DMS 273 treated with DMSO at 0.1 percent for 48 hours (cell line): ENCODE measurements around the gene ATF7IP.

Source experiments
- DNase-seq: peaks from one replicate; lab custom pipeline; 2025; lab: John Stamatoyannopoulos, UW

Gene ATF7IP

DNA sequence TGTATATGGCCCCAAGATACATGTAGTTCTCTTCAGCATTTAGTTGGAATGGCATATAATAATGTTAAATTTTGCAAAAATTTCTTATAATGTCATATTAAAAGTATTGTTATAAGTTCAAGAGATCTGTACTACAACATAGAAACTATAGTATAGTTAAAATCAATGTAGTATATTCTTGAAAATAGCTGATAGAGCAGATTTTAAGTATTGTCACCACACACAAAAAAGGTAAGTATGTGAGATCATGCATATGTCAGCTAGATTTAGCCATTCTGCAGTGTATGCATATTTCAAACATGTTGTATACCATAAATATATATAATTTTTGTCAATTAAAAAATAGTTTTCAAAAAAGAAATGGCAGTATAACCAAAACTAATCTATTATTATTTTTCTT, 115.7 kb downstream of the ATF7IP start:
- DNase-seq, result no peak

DNA sequence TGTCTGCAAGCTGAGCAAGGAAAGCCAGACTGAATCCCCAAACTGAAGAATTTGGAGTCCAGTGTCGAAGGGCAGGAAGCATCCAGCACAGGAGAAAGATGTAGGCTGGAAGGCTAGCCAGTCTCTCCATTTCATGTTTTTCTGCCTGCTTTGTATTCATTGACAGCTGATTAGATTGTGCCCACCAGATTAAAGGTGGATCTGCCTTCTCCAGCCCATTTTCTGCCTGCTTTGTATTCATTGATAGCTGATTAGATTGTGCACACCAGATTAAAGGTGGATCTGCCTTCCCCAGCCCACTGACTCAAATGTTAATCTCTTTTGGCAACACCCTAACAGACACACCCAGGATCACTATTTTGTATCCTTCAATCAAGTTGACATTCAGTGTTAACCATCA, 116.9 kb downstream of the ATF7IP start:
- DNase-seq, result no peak

DNA sequence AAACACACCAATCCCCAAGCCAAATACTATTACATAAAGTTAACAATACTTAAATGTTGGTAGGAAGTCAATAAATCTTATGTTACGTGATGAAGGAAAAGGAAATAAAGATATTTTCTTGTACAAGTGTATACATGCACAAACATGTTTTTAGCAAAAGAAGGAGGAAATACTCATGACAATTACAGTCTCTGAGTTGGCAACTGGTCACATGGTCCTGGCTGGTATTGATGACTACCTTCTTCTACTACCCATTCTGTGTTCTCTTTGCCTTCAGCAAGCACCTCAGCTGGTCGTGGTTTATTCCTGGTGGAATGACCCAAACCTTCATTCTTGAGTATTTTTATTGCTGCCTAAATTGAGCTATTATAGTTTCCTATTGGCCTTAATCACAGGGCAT, 117.4 kb downstream of the ATF7IP start:
- no peak for DNase-seq

DNA sequence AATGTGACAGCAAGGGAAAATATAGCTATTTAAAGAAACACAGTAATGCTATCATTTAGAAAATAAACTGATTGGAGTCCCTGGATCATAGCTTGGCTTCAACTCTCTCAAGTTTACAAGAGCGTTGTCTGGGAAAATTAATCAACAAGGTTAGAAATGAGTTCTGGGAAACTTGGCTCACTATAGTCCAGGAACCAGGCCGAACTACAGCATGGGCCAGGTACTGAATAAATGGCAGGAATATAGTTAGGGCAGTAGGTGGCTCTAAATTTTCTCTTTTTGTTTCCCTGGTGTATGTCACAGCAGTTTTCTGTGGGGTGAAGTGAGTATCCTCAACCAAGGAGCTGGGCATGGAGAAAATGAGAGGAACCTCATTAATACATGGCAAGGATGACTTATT, 129.8 kb downstream of the ATF7IP start:
- no peak for DNase-seq

DNA sequence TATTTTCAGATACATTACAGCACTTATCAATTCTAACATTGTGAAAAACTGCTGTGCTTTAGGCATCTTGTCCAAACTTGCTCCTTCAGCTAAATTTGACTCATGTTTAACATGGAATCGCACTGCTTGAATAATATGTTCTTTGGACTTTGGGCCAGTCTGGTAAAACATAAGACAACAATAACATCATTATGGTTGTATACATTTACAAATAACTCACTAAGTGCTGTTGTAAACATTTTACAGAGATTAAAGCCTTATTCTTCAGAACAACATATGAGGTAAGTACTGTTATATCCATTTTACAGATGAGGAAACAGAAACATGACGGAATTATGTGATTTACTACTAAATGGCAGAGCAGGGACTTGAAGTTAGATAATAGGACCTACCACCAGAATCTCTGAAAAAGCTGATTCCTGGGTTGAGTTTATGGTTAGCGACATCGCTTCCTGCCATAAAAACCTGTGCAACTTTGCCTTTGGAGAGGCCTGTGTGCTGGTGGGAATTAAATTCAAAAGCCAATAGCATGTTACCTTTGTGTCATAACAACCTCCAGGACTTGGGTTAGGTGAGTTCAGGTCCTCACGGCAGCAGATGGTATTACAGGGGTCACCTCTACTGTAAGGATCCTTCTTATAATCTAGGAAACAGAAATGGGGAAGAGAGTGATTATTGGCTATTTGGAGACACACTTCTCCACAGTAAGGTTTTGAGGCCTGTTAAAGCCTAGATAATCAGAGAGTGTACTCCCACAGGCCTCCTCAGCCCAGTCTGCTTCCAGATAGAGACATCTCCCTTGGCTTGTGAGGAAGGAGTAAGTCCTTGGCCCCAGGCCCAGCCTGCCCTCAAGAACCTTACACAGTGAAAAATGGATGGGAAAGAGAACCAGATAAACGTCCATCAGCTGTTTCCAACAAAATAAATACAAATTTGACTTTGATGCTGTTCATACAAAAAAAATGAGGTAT, 140.4 kb downstream of the ATF7IP start:
- no peak for DNase-seq

DNA sequence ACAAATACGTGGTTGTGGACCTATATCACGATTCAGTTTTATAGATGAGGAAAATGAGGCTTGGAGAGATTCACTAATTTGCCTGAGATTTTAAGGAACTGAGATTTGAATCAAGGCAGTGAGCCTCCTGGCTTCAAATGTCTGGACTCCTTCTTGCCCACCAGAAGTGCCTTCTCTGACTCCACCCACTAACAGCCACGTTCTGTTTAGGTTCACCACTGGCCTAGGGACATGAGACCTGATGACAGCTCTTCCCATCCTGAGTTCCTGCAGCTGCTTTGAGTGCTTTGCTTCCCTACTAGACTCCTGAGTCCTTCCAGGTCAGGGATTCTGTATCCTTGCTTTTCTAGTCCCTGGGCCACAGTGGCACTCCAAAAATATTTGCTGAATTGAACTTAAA, 145.1 kb downstream of the ATF7IP start:
- no peak for DNase-seq

DNA sequence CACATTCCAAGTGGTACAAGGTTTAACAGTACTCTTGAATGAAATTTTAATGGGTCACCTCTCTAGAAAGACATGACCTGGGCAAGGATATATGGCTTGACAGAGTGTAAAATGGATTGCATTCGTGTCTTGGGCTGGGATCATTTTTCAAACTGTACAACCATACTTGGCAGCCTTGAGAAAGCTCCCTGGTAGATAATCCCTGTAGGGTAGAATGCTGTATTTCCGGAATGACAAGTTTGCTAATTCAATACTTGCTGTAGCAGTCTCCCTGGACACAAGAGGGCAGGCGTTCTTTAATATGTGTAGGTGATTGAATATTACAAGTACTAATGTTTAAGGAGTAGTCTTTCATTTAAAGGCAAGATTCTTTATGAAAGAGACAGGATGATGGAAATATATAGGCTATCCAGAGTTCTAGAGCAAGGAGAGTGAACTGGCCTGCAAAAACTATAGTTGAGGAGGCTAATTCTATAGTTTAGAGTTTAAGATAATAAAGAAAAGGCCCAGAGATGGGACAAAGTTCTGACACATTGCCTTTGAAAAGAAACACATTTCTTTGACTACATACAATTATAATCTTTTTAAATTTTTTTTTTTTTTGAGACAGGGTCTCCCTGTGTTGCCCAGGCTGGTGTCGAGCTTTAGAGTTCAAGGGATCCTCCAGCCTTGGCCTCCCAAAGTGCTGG, 148.8 kb downstream of the ATF7IP start:
- DNase-seq, result no peak

DNA sequence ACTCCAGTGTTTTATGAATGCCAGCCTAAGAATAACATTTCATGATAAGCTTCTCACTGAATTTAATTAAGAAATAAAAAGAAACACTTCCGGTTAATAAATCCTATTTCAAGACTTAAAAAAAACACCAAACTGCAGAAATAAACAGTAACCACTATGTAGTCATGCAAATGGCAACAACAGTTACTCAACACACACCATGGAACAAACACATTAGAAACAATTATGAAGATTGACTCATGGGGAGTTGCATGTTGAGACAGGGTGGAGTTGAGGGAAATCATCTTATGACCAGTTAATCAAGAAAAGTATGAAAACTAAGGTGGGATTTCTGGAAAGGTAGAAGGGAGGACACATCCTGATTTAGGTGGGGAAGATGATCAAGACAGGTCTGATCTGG, 149.5 kb downstream of the ATF7IP start:
- DNase-seq, result no peak

DNA sequence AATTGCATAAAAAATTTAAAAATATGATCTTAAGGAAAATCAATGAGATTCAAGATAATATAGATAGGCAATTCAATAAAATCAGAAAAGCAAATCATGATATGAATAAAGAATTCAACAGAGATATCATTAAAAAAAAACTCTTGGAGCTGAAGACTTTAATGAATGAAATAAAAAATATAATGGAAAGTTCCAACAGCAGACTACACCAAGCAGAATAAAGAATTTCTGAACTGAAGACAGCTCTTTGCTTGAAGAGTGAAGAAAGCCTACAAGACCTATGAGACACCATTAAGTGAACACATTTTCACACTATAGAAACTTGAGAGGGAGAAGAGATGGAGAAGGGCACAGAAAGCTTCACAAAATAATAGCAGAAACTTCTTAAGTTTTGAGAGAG, 156.3 kb downstream of the ATF7IP start:
- no peak for DNase-seq

DNA sequence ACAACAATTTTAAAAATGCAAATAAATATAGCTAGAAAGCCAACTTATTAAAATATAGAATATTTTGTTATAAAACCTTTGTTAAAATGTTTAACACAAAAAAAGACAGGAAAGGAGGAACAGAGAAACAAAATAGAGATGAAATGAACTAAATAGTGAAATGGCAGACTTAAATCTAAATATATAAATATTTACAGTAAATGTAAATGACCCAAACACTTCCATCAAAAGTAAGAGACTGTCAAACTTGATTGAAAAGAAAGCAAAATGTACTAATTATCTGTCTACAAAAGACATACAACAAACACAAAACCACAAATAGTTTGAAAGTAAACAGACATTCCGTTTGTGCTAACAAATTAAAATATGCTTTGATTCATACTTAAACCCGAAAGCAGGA, 160.5 kb downstream of the ATF7IP start:
- no peak for DNase-seq

DNA sequence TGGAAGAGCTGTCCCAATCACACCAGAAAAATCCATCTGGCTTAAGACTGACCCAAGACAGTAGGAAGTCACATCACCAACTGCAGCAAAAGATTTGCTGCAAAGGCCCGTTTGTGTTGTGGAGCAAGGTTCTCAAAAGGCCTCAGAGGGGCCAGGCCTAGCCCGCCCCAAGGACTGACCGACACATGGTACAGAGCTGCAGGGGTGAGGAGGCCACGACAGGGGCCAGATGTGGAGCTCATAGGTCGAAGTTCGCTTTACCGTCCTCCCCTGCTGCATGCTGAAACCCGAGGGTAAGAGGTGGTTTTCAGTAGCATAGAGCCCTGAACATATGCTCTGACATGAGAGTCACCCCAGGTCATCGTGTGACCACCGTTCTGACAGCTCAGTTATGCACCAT, 166.7 kb downstream of the ATF7IP start:
- no peak for DNase-seq

DNA sequence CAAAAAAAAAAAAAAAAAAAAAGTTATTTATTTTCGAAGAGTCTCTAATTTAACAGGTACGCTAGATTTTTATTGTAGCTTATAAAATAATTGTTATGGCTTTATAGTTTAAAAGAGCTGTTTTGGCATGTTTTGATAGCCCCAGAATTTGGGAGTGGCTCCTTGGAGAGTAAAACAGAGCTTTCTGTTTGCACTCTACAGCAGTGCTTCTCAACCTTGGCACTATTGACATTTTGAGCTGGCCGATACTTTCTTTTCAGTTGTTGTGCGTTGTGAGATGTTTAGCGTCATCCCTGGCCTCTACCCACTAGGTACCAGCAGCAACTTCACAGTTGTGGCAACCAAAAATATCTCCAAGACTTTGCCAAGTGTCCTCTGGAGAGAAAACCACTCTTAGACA, 171.6 kb downstream of the ATF7IP start:
- no peak for DNase-seq

DNA sequence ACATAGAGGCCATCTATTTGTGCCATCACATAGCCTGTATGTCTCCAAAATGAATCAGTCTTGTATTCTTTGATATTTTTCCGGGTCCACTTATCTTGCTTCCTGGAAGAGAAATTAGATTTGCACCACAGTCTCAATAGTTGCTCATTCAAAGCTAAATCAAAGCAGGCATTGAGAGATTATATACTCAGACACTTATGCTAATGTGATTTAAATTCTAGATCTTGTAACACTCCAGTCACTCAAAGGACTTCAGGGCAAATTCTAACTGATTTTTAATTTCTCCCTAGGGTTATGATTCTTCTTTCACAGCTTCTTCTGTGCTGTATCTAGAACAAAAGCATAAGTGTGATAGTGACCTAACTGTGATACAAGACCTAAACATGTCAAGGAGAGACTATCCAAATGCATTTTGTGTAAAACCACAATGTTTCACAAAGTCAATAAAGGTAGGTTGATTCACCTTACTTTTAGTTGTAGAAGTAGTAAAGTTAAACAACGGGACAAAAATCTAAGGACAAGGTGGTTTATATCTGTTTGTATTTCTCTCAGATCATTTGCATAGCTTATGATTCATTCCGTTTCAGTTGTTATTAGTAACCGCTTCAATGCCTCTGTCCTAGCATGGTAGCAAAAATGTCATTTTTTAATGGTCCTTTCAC, 175.4 kb downstream of the ATF7IP start:
- no peak for DNase-seq

DNA sequence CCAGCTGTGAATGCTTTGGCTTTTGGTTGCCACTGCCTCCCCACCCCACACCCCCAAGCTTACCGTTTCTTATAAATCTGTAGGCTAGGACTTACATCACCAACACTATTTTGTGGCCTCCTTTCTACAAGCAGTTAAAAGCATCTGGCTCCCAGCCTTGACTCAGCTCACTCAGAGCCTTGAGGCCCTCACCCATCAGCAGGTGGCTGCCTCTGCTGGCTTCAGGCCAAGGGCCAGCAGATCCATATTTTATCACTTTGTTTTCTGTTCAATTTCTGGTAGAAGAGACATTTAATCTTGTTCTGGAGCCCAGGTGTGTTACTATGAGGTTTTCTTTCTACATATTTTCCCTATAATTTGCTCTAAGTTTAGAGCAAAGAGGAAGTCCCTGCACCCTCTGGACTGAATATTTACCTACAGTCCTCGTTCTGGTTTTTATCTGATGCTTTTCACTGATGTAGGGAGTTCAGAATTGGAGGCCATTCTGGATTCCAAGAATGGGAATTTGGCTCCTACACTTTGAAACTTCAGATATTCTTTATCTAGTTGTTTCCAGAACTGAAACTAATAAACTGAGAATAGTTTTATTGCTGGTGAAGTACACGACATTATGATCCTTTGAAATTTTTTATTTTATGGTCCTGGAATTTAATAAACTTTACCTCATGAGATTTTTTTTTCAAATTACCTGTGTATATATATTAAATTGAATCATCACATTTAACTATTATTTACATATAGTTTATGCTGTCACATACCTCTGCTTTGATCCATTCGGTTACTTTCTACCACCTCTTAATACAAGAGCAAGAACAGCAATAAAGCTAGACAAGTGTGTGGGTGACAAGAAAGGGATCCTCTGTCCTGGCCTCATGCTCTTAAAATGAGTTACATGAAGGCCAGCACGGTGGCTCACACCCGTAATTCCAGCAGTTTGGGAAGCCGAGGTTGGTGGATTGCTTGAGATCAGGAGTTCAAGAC, 180.0 kb downstream of the ATF7IP start:
- no peak for DNase-seq

DNA sequence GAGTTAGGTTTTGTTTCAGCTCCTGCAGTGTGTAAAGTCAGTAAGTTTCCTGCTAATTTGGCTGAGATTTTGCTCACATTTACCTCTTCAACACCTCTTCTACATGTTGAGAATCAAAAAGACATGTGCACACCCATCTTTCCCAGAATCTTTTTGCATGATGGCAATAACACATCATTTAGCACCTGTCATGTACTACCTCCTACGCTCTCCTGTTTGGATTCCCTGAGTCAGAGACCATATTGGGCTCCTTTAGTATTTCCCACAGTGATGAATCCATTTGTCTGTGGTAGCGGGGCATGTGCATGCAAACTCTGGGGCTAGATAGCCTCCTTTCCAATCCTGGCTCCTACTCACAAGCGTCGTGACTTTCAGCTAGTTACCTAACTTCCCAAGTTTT, 182.1 kb downstream of the ATF7IP start:
- DNase-seq, result no peak

DNA sequence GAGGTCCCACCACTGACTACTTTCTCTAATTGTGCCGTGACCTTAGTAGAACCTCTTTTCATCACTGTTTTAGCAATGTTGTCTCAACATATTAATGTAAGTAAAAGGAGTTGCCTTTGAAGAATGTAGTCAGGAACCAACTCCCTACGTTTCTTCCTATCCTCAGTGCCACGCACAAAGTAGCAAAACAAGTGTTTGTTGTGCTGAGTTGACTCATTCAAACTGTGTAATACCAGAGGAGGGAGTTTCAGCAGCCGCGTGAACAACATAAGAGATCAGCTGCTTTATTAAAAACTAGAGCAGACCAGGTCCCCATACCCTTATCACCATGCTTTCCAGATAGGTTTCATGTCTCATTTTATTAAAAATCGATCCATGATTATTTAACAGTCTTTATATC, 183.1 kb downstream of the ATF7IP start:
- no peak for DNase-seq
